ENCODE measurements around the gene CCK.
A peak's percentile ranks its signal among the peaks of the same experiment; 100 is the strongest.

CCK gene

GRCh38 chr3:42214064-42214463 lies 51.9 kb downstream of the CCK start:
- no peak for TF ChIP-seq CTCF (conservative IDR thresholded peaks at IDR 0.05; ENCODE audit: low read depth)
- no peak overlapping the region for H3K27ac ChIP-seq
- POLR2A ChIA-PET (ENCODE audit: low non-redundant PET) = no interaction called here
- CTCF ChIA-PET = interaction anchor here (0.8 kb wide), 1 partner anchor 16 kb away, joined by 3 read pairs; no protein-coding TSS in a partner anchor
- DNase-seq (ENCODE audit: low spot score) = no peak

GRCh38 chr3:42213417-42213816 lies 52.6 kb downstream of the CCK start:
- no peak for DNase-seq (ENCODE audit: low spot score)
- ChIA-PET CTCF (interaction anchor here (0.5 kb wide), 1 partner anchor 35 kb away, joined by 3 read pairs; no protein-coding TSS in a partner anchor), POLR2A (ENCODE audit: low non-redundant PET) (no interaction called here)
- TF ChIP-seq CTCF (conservative IDR thresholded peaks at IDR 0.05; ENCODE audit: low read depth) = no peak
- H3K27ac ChIP-seq = 0 out of 2 replicates have a peak overlapping the region, but pooled peaks have one; percentile 1

- DNase-seq (ENCODE audit: low spot score) = no peak
- POLR2A ChIA-PET (ENCODE audit: low non-redundant PET) = no interaction called here
- CTCF ChIA-PET = interaction anchor here (0.6 kb wide), 1 partner anchor 564 kb away, joined by 5 read pairs; no protein-coding TSS in a partner anchor
- no peak overlapping the region for H3K27ac ChIP-seq
- TF ChIP-seq CTCF (conservative IDR thresholded peaks at IDR 0.05; ENCODE audit: low read depth) = no peak
Observed at GRCh38 chr3:42210726-42211125, 55.3 kb downstream of the CCK start.

GRCh38 chr3:42209917-42210316 lies 56.1 kb downstream of the CCK start:
- no peak for TF ChIP-seq CTCF (conservative IDR thresholded peaks at IDR 0.05; ENCODE audit: low read depth)
- POLR2A ChIA-PET (ENCODE audit: low non-redundant PET) = no interaction called here
- no peak overlapping the region for H3K27ac ChIP-seq
- no peak for DNase-seq (ENCODE audit: low spot score)
- CTCF ChIA-PET = no interaction called here

Measured in RWPE1 (cell line).